OCI-LY7 (cell line): ENCODE measurements around the gene CDKN1C. TPM values are rescaled to one million over a fixed set of nuclear protein-coding genes. Genes with fewer than 3 reads are reported as not detected.

Experiments
- BruUV-seq: library from RNA; stranded (reverse); fragments of 400-500 nt; replicated peaks from 2 replicates; lab custom pipeline; 2021; lab: Mats Ljungman, UMichigan
- CTCF ChIA-PET: fragments of 300-600 bp; sonication (Branson Sonifier 250); formaldehyde crosslinking; loops from one replicate; lab custom pipeline; 2022; ENCODE audit warnings: antibody characterized with exemption; ENCODE audit not compliant: unreplicated experiment; lab: Charles Lee
- POLR2A ChIA-PET: fragments of 300-600 bp; sonication (Branson Sonifier 250); formaldehyde crosslinking; loops from one replicate; lab custom pipeline; 2022; ENCODE audit warnings: antibody characterized with exemption; lab: Charles Lee
- DNase-seq: peaks from one replicate; pipeline ENCODE4 v3.0.0-alpha.2; 2015; ENCODE audit warnings: low spot score
- H2AFZ ChIP-seq: fragments of 200-600 bp; sonication (generic), shearing (Covaris generic); 2 replicates; pipeline ENCODE4 v1.6.1; 2014; ENCODE audit warnings: mild to moderate bottlenecking, antibody characterized with exemption, low read length, moderate library complexity
- H3K27ac ChIP-seq: fragments of 200-600 bp; sonication (generic); 2 replicates; pipeline ENCODE4 v1.5.1; 2014; ENCODE audit warnings: mixed run types, low read depth, mild to moderate bottlenecking, moderate library complexity, low read length, inconsistent platforms; ENCODE audit not compliant: poor library complexity, severe bottlenecking
- H3K36me3 ChIP-seq: fragments of 200-600 bp; sonication (generic); 2 replicates; pipeline ENCODE4 v1.6.1; 2014; ENCODE audit warnings: mild to moderate bottlenecking, antibody characterized with exemption, low read length, moderate library complexity, mixed read lengths; ENCODE audit not compliant: insufficient read depth
- H3K4me1 ChIP-seq: fragments of 200-600 bp; sonication (generic); 2 replicates; pipeline ENCODE4 v1.5.1; 2014; ENCODE audit warnings: mild to moderate bottlenecking, low read length; ENCODE audit not compliant: insufficient read depth, poor library complexity, severe bottlenecking
- H3K4me2 ChIP-seq: fragments of 200-600 bp; sonication (generic); 2 replicates; pipeline ENCODE4 v1.6.1; 2014; ENCODE audit warnings: mild to moderate bottlenecking, low read length
- H3K4me3 ChIP-seq: fragments of 200-600 bp; sonication (generic); 2 replicates; pipeline ENCODE4 v1.5.1; 2014; ENCODE audit warnings: mild to moderate bottlenecking, low read depth, low read length; ENCODE audit not compliant: poor library complexity, severe bottlenecking
- H3K79me2 ChIP-seq: fragments of 200-600 bp; sonication (generic); 2 replicates; pipeline ENCODE4 v1.6.1; 2016; ENCODE audit warnings: low read depth, mild to moderate bottlenecking, low read length, moderate library complexity, mixed read lengths; ENCODE audit not compliant: insufficient read depth
- H3K9me2 ChIP-seq: fragments of 200-600 bp; sonication (generic); 2 replicates; pipeline ENCODE4 v1.6.1; 2016; ENCODE audit warnings: mild to moderate bottlenecking, low read length, mixed read lengths; ENCODE audit not compliant: insufficient read depth
- H3K9me3 ChIP-seq: fragments of 200-600 bp; sonication (generic); 2 replicates; pipeline ENCODE4 v1.6.1; 2014; ENCODE audit warnings: mild to moderate bottlenecking, mixed run types, low read length, mixed read lengths
- H4K20me1 ChIP-seq: fragments of 200-600 bp; sonication (generic); 2 replicates; pipeline ENCODE4 v1.6.1; 2014; ENCODE audit warnings: mild to moderate bottlenecking, antibody characterized with exemption, low read length, moderate library complexity, mixed read lengths; ENCODE audit not compliant: insufficient read depth
- CTCF ChIP-seq: fragments of 200-600 bp; sonication (generic); conservative IDR thresholded peaks from 2 replicates; pipeline ENCODE4 v1.5.1; 2014; ENCODE audit warnings: mild to moderate bottlenecking, antibody characterized with exemption, low read length, moderate library complexity, mixed read lengths
- EZH2phosphoT487 ChIP-seq: fragments of 200-600 bp; sonication (generic); IDR thresholded peaks from 2 replicates; pipeline ENCODE4 v1.6.1; 2018; ENCODE audit warnings: low read depth, borderline replicate concordance, mild to moderate bottlenecking, mixed run types, antibody characterized with exemption, low read length, moderate library complexity, mixed read lengths
- intact Hi-C: fragments of 100-400 bp; cut with micrococcal nuclease; formaldehyde crosslinking; loops from one replicate; pipeline ENCODE4 v1.10.0; 2022; ENCODE audit not compliant: unreplicated experiment
- total RNA-seq, 2 experiments: library from RNA; depleted of rRNA in 1 of 2; stranded (reverse); fragments of >200 nt in 1 of 2; shearing (Covaris generic) in 1 of 2; gene quantifications; 2 replicates each; pipeline ENCODE4 v1.2.3, GENCODE V29; 2014 to 2022

Gene CDKN1C
- total RNA-seq, 2 experiments from 2014 or later, result 0.13 to 0.55 TPM

- H4K20me1 ChIP-seq, result no peaks in the 10 kb centered on the region
- ChIA-PET CTCF (no interaction called here), POLR2A (no interaction called here)
- no peak overlapping the region for H3K27ac ChIP-seq
- BruUV-seq, result no TSS peak
- no peak for DNase-seq
- H3K36me3 ChIP-seq, result no peaks in the 10 kb centered on the region
- H3K4me3 ChIP-seq, result no peak overlapping the region
- TF ChIP-seq EZH2phosphoT487 (no peak), CTCF (no peak)
- H3K9me3 ChIP-seq, result no peaks in the 10 kb centered on the region
- intact Hi-C loops, result no loop called here
- H3K4me1 ChIP-seq, result no peaks in the 10 kb centered on the region
- H3K4me2 ChIP-seq, result no peak overlapping the region
- no peaks in the 10 kb centered on the region for H3K79me2 ChIP-seq
- no peak overlapping the region for H2AFZ ChIP-seq
- H3K9me2 ChIP-seq, result no peaks in the 10 kb centered on the region
These were observed 15.1 kb downstream of the CDKN1C start for GRCh38 chr11:2870460-2870859.

- DNase-seq, result no peak
- TF ChIP-seq CTCF (no peak), EZH2phosphoT487 (no peak)
- Histone ChIP-seq H3K9me3 (no peaks in the 10 kb centered on the region), H3K27ac (no peak overlapping the region), H2AFZ (no peak overlapping the region), H3K9me2 (no peaks in the 10 kb centered on the region), H3K4me2 (no peak overlapping the region), H3K4me3 (no peak overlapping the region), H3K79me2 (no peaks in the 10 kb centered on the region), H4K20me1 (no peaks in the 10 kb centered on the region), H3K36me3 (no peaks in the 10 kb centered on the region), H3K4me1 (no peaks in the 10 kb centered on the region)
- BruUV-seq, result no TSS peak
- intact Hi-C loops, result no loop called here
- ChIA-PET POLR2A (no interaction called here), CTCF (no interaction called here)
These were observed 15.8 kb downstream of the CDKN1C start for GRCh38 chr11:2869561-2870427.

- BruUV-seq, result no TSS peak
- Histone ChIP-seq H3K9me3 (no peaks in the 10 kb centered on the region), H4K20me1 (no peaks in the 10 kb centered on the region), H2AFZ (no peak overlapping the region), H3K79me2 (no peaks in the 10 kb centered on the region), H3K27ac (no peak overlapping the region), H3K36me3 (no peaks in the 10 kb centered on the region), H3K9me2 (no peaks in the 10 kb centered on the region), H3K4me2 (no peak overlapping the region), H3K4me3 (no peak overlapping the region), H3K4me1 (no peaks in the 10 kb centered on the region)
- ChIA-PET CTCF (no interaction called here), POLR2A (no interaction called here)
- intact Hi-C loops, result no loop called here
- no peak for DNase-seq
- TF ChIP-seq CTCF, result no peak
- no peak for TF ChIP-seq EZH2phosphoT487
These were observed 16.4 kb downstream of the CDKN1C start for GRCh38 chr11:2869134-2869526.
